Neural progenitor cell (in vitro differentiated cells): ENCODE measurements around the gene CHKA.

Experiments used
- EZH2 ChIP-seq: fragments of 200-600 bp; sonication (generic); IDR thresholded peaks from 2 replicates; pipeline ENCODE4 v1.6.1; 2017; ENCODE audit warnings: antibody characterized with exemption, mild to moderate bottlenecking, moderate library complexity
- TF ChIP-seq, protein P1 (sequence below): fragments of 200-600 bp; sonication (generic); IDR thresholded peaks from 2 replicates; pipeline ENCODE4 v1.5.1; 2017; ENCODE audit warnings: antibody characterized with exemption, mild to moderate bottlenecking

DNA sequence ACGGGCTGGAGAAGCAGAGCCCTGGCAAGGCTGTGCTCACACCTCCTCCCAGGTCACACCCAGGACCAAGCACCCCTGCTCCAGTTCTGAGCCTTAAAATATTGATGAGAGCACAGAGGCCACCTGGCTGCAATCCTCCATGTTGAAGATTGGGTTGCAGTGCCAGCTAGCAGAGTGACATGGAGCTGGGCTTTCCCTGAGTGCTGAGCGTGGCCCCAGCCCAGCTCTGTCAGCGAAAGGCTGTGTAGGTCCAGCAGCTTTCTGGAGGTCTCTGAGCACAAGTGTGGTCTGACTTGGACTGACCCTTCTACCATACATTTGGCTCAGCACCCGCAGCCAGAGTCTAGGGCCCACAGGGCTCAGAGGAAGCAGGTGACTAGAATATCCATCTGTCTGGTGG, 4.0 kb upstream of the CHKA start:
- TF ChIP-seq, protein P1, sequence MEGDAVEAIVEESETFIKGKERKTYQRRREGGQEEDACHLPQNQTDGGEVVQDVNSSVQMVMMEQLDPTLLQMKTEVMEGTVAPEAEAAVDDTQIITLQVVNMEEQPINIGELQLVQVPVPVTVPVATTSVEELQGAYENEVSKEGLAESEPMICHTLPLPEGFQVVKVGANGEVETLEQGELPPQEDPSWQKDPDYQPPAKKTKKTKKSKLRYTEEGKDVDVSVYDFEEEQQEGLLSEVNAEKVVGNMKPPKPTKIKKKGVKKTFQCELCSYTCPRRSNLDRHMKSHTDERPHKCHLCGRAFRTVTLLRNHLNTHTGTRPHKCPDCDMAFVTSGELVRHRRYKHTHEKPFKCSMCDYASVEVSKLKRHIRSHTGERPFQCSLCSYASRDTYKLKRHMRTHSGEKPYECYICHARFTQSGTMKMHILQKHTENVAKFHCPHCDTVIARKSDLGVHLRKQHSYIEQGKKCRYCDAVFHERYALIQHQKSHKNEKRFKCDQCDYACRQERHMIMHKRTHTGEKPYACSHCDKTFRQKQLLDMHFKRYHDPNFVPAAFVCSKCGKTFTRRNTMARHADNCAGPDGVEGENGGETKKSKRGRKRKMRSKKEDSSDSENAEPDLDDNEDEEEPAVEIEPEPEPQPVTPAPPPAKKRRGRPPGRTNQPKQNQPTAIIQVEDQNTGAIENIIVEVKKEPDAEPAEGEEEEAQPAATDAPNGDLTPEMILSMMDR, result no peak
- no peak for TF ChIP-seq EZH2
